Mesendoderm (in vitro differentiated cells): Measurements from ENCODE around the gene MYO10.

Experiments used
- DNase-seq: peaks from one replicate; pipeline ENCODE4 v3.0.0; 2013
- H2AK5ac ChIP-seq: 2 replicates; pipeline ENCODE4 v1.6.1; 2013; ENCODE audit warnings: low read length, inconsistent platforms
- H2BK120ac ChIP-seq: 2 replicates; pipeline ENCODE4 v1.6.1; 2013; ENCODE audit warnings: low read depth, mild to moderate bottlenecking, low read length, moderate library complexity, mixed read lengths
- H2BK15ac ChIP-seq: replicated peaks from 2 replicates; pipeline ENCODE4 v1.6.1; 2013; ENCODE audit warnings: low read depth, mild to moderate bottlenecking, moderate library complexity
- H2BK5ac ChIP-seq: 2 replicates; pipeline ENCODE4 v1.6.1; 2013; ENCODE audit warnings: low read length, inconsistent platforms
- H3K18ac ChIP-seq: 2 replicates; pipeline ENCODE4 v1.6.1; 2013; ENCODE audit warnings: mild to moderate bottlenecking, low read length, mixed read lengths
- H3K23ac ChIP-seq: one replicate; pipeline ENCODE4 v1.6.1; 2013; ENCODE audit warnings: low read length
- H3K27ac ChIP-seq: 2 replicates; pipeline ENCODE4 v1.5.1; 2013; ENCODE audit warnings: low read depth, mild to moderate bottlenecking, inconsistent platforms, low read length, moderate library complexity
- H3K27me3 ChIP-seq: 2 replicates; pipeline ENCODE4 v1.6.1; 2013; ENCODE audit warnings: low read length, control low read depth, mild to moderate bottlenecking, inconsistent platforms; ENCODE audit not compliant: insufficient read depth, poor library complexity
- H3K36me3 ChIP-seq: 2 replicates; pipeline ENCODE4 v1.6.1; 2013; ENCODE audit warnings: low read length, inconsistent platforms; ENCODE audit not compliant: control insufficient read depth, insufficient read depth
- H3K4ac ChIP-seq: one replicate; pipeline ENCODE4 v1.6.1; 2013; ENCODE audit warnings: low read depth, mild to moderate bottlenecking, low read length, moderate library complexity
- H3K4me1 ChIP-seq: 2 replicates; pipeline ENCODE4 v1.6.1; 2013; ENCODE audit warnings: low read depth, low read length, inconsistent platforms; ENCODE audit not compliant: control insufficient read depth
- H3K4me2 ChIP-seq: 2 replicates; pipeline ENCODE4 v1.6.1; 2013; ENCODE audit warnings: low read length
- H3K4me3 ChIP-seq: 2 replicates; pipeline ENCODE4 v1.5.1; 2013; ENCODE audit warnings: mild to moderate bottlenecking, low read length
- H3K56ac ChIP-seq: one replicate; pipeline ENCODE4 v1.6.1; 2013; ENCODE audit warnings: low read length
- H3K79me1 ChIP-seq: 2 replicates; pipeline ENCODE4 v1.6.1; 2013; ENCODE audit warnings: low read length, inconsistent platforms
- H3K79me2 ChIP-seq: 2 replicates; pipeline ENCODE4 v1.6.1; 2013; ENCODE audit warnings: mild to moderate bottlenecking, low read length; ENCODE audit not compliant: control insufficient read depth, insufficient read depth
- H3K9ac ChIP-seq: 2 replicates; pipeline ENCODE4 v1.6.1; 2013; ENCODE audit warnings: low read length, inconsistent platforms
- H4K5ac ChIP-seq: one replicate; pipeline ENCODE4 v1.6.1; 2013; ENCODE audit warnings: low read length
- H4K8ac ChIP-seq: one replicate; pipeline ENCODE4 v1.6.1; 2013; ENCODE audit warnings: low read depth, mild to moderate bottlenecking, control low read depth, low read length, moderate library complexity
- WGBS: extraction: QIAGEN DNeasy Blood & Tissue Kit; methylation state at CpG from one replicate; pipeline ENCODE4 v1.1.7; 2013; ENCODE audit warnings: low lambda C conversion rate, missing lambda C conversion rate; ENCODE audit not compliant: insufficient coverage; ENCODE audit errors: extremely low coverage; 5-methylcytosine and 5-hydroxymethylcytosine counted together

MYO10 gene

GRCh38 chr5:16932401-16932800 lies 3.7 kb downstream of the MYO10 start:
- peaks cover 7% of the 10 kb centered on the region for H3K27me3 ChIP-seq
- no peak overlapping the region for H3K4me2 ChIP-seq
- peak; percentile 40 for DNase-seq
- no peak overlapping the region for H4K8ac ChIP-seq
- peaks cover 2% of the 10 kb centered on the region for H3K4me1 ChIP-seq
- WGBS, result no CpG with 5 or more reads among the region's 3 CpGs
- no peak overlapping the region for H3K9ac ChIP-seq
- H2AK5ac ChIP-seq, result no peak overlapping the region
- H3K4me3 ChIP-seq, result no peak overlapping the region
- H3K36me3 ChIP-seq, result no peaks in the 10 kb centered on the region
- H3K56ac ChIP-seq, result no peak overlapping the region
- no peak overlapping the region for H3K27ac ChIP-seq
- peaks cover 11% of the 10 kb centered on the region for H3K79me1 ChIP-seq
- H3K4ac ChIP-seq, result no peak overlapping the region
- no peak overlapping the region for H2BK15ac ChIP-seq
- no peak overlapping the region for H2BK5ac ChIP-seq
- H3K18ac ChIP-seq, result no peak overlapping the region
- H3K23ac ChIP-seq, result no peak overlapping the region
- no peak overlapping the region for H4K5ac ChIP-seq
- H2BK120ac ChIP-seq, result no peak overlapping the region
- peaks cover 16% of the 10 kb centered on the region for H3K79me2 ChIP-seq

- no peaks in the 10 kb centered on the region for H3K36me3 ChIP-seq
- no peak overlapping the region for H3K4me3 ChIP-seq
- no peak overlapping the region for H2BK120ac ChIP-seq
- no peak overlapping the region for H3K4ac ChIP-seq
- no peak overlapping the region for H2AK5ac ChIP-seq
- H3K79me2 ChIP-seq, result peaks cover 16% of the 10 kb centered on the region
- H3K27me3 ChIP-seq, result no peaks in the 10 kb centered on the region
- no peak overlapping the region for H3K9ac ChIP-seq
- no peak overlapping the region for H3K56ac ChIP-seq
- no peak overlapping the region for H3K4me2 ChIP-seq
- no peaks in the 10 kb centered on the region for H3K4me1 ChIP-seq
- no peak overlapping the region for H3K27ac ChIP-seq
- no peak overlapping the region for H3K23ac ChIP-seq
- no peak overlapping the region for H2BK15ac ChIP-seq
- no peak overlapping the region for H2BK5ac ChIP-seq
- no peak overlapping the region for H3K18ac ChIP-seq
- no peak for DNase-seq
- no peak overlapping the region for H4K8ac ChIP-seq
- H4K5ac ChIP-seq, result no peak overlapping the region
- H3K79me1 ChIP-seq, result peaks cover 11% of the 10 kb centered on the region
- WGBS, result no CpG with 5 or more reads among the region's 5 CpGs
Observed at GRCh38 chr5:16931334-16932110, 4.6 kb downstream of the MYO10 start.

GRCh38 chr5:16930496-16930895 lies 5.6 kb downstream of the MYO10 start:
- Histone ChIP-seq H3K23ac (no peak overlapping the region), H3K9ac (no peak overlapping the region), H3K18ac (no peak overlapping the region), H4K8ac (no peak overlapping the region), H2BK15ac (no peak overlapping the region), H3K27ac (no peak overlapping the region), H2BK120ac (no peak overlapping the region), H3K4me3 (no peak overlapping the region), H4K5ac (no peak overlapping the region), H3K4me2 (no peak overlapping the region), H3K79me1 (peaks cover 13% of the 10 kb centered on the region), H3K4ac (no peak overlapping the region), H3K27me3 (no peaks in the 10 kb centered on the region), H2BK5ac (no peak overlapping the region), H2AK5ac (no peak overlapping the region), H3K4me1 (no peaks in the 10 kb centered on the region), H3K36me3 (no peaks in the 10 kb centered on the region), H3K79me2 (peaks cover 18% of the 10 kb centered on the region), H3K56ac (no peak overlapping the region)
- WGBS, result no CpG with 5 or more reads among the region's 8 CpGs
- peak; percentile 47 for DNase-seq

- no peak overlapping the region for H2BK15ac ChIP-seq
- no peak overlapping the region for H3K18ac ChIP-seq
- H2BK120ac ChIP-seq, result no peak overlapping the region
- H3K79me1 ChIP-seq, result peaks cover 13% of the 10 kb centered on the region
- H3K23ac ChIP-seq, result no peak overlapping the region
- no peak overlapping the region for H3K27ac ChIP-seq
- no peak overlapping the region for H3K4me3 ChIP-seq
- no peaks in the 10 kb centered on the region for H3K36me3 ChIP-seq
- H3K4me2 ChIP-seq, result no peak overlapping the region
- WGBS, result no CpG with 5 or more reads among the region's 3 CpGs
- H3K4me1 ChIP-seq, result no peaks in the 10 kb centered on the region
- H2AK5ac ChIP-seq, result no peak overlapping the region
- H3K79me2 ChIP-seq, result peaks cover 18% of the 10 kb centered on the region
- H3K56ac ChIP-seq, result no peak overlapping the region
- H3K9ac ChIP-seq, result no peak overlapping the region
- H3K4ac ChIP-seq, result no peak overlapping the region
- no peak for DNase-seq
- H4K5ac ChIP-seq, result no peak overlapping the region
- no peak overlapping the region for H4K8ac ChIP-seq
- H3K27me3 ChIP-seq, result no peaks in the 10 kb centered on the region
- no peak overlapping the region for H2BK5ac ChIP-seq
Observed at GRCh38 chr5:16929831-16930230, 6.3 kb downstream of the MYO10 start.

GRCh38 chr5:16929347-16929746 lies 6.7 kb downstream of the MYO10 start:
- Histone ChIP-seq H3K36me3 (no peaks in the 10 kb centered on the region), H3K4ac (no peak overlapping the region), H3K18ac (no peak overlapping the region)

GRCh38 chr5:16927613-16928012 lies 8.5 kb downstream of the MYO10 start:
- no peak for DNase-seq
- Histone ChIP-seq H3K36me3 (no peaks in the 10 kb centered on the region), H3K27me3 (no peaks in the 10 kb centered on the region), H2BK5ac (no peak overlapping the region), H3K23ac (no peak overlapping the region), H2BK15ac (no peak overlapping the region), H3K27ac (no peak overlapping the region), H2AK5ac (no peak overlapping the region), H3K9ac (no peak overlapping the region), H3K4me3 (no peak overlapping the region), H4K8ac (no peak overlapping the region), H3K56ac (no peak overlapping the region), H3K4ac (no peak overlapping the region), H3K18ac (no peak overlapping the region), H2BK120ac (no peak overlapping the region), H3K79me1 (peaks cover 11% of the 10 kb centered on the region), H3K4me1 (no peaks in the 10 kb centered on the region), H3K79me2 (peaks cover 18% of the 10 kb centered on the region), H3K4me2 (no peak overlapping the region), H4K5ac (no peak overlapping the region)
- WGBS, result no CpG with 5 or more reads among the region's 8 CpGs

More at GRCh38 chr5:16929347-16929746, 6.7 kb downstream of the MYO10 start:
- no peak overlapping the region for H4K5ac ChIP-seq
- no peak overlapping the region for H2BK120ac ChIP-seq
- no peak overlapping the region for H2BK5ac ChIP-seq
- H3K9ac ChIP-seq, result no peak overlapping the region
- H3K4me1 ChIP-seq, result no peaks in the 10 kb centered on the region
- H3K56ac ChIP-seq, result no peak overlapping the region
- H3K79me1 ChIP-seq, result peaks cover 13% of the 10 kb centered on the region
- no CpG with 5 or more reads among the region's 2 CpGs for WGBS
- H4K8ac ChIP-seq, result no peak overlapping the region
- H3K79me2 ChIP-seq, result peaks cover 20% of the 10 kb centered on the region
- no peak overlapping the region for H3K23ac ChIP-seq
- H2AK5ac ChIP-seq, result no peak overlapping the region
- no peak overlapping the region for H2BK15ac ChIP-seq
- no peak overlapping the region for H3K4me2 ChIP-seq
- no peak overlapping the region for H3K27ac ChIP-seq
- no peak overlapping the region for H3K4me3 ChIP-seq
- DNase-seq, result no peak
- no peaks in the 10 kb centered on the region for H3K27me3 ChIP-seq
